IMR-90 (cell line): ENCODE results near the gene DIABLO. TPM values are rescaled to one million over a fixed set of nuclear protein-coding genes. Genes with fewer than 3 reads are reported as not detected.

Source experiments
- ATAC-seq: fragments of 200-7000 bp; cut with Tn5 transposase; 2 replicates; pipeline ENCODE4 v1.9.1; 2020; ENCODE audit warnings: low read depth, mild to moderate bottlenecking, moderate library complexity
- BruUV-seq: library from RNA; stranded (reverse); fragments of 400-500 nt; replicated peaks from 2 replicates; lab custom pipeline; 2021; lab: Mats Ljungman, UMichigan
- CTCF ChIA-PET: fragments of 300-600 bp; formaldehyde crosslinking; extraction: SDS; loops from one replicate; lab custom pipeline; 2021; ENCODE audit warnings: antibody characterized with exemption; lab: Yijun Ruan, JAX
- POLR2A ChIA-PET: fragments of 300-600 bp; sonication (Branson Sonifier 250); formaldehyde crosslinking; loops from one replicate; lab custom pipeline; 2022; ENCODE audit warnings: antibody characterized with exemption; ENCODE audit not compliant: unreplicated experiment; lab: Charles Lee
- DNase-seq: peaks from one replicate; pipeline ENCODE4 v3.0.0; 2013
- H2AFZ ChIP-seq: replicated peaks from 2 replicates; pipeline ENCODE3; 2013; ENCODE audit warnings: low read length, mild to moderate bottlenecking; ENCODE audit not compliant: poor library complexity
- H2AK5ac ChIP-seq: 2 replicates; pipeline ENCODE4 v1.6.1; 2013; ENCODE audit warnings: low read depth, low read length, inconsistent platforms
- H2AK9ac ChIP-seq: replicated peaks from 2 replicates; pipeline ENCODE3; 2013; ENCODE audit warnings: mild to moderate bottlenecking, low read depth, low read length, moderate library complexity; ENCODE audit not compliant: poor library complexity
- H2BK120ac ChIP-seq: 2 replicates; pipeline ENCODE4 v1.6.1; 2013; ENCODE audit warnings: low read depth, low read length, inconsistent platforms
- H2BK15ac ChIP-seq: 3 replicates; pipeline ENCODE4 v1.6.1; 2013; ENCODE audit warnings: low read depth, low read length, inconsistent platforms
- H2BK20ac ChIP-seq: 2 replicates; pipeline ENCODE4 v1.6.1; 2013; ENCODE audit warnings: low read depth, mild to moderate bottlenecking, inconsistent platforms, low read length, moderate library complexity
- H2BK5ac ChIP-seq: 2 replicates; pipeline ENCODE4 v1.6.1; 2013; ENCODE audit warnings: mild to moderate bottlenecking, low read depth, low read length, inconsistent platforms; ENCODE audit not compliant: poor library complexity, severe bottlenecking
- H3K14ac ChIP-seq: replicated peaks from 2 replicates; pipeline ENCODE4 v1.6.1; 2013; ENCODE audit warnings: low read depth, low read length, inconsistent platforms
- H3K18ac ChIP-seq: 2 replicates; pipeline ENCODE4 v1.6.1; 2013; ENCODE audit warnings: low read depth, low read length, control low read depth
- H3K23ac ChIP-seq: 2 replicates; pipeline ENCODE4 v1.6.1; 2013; ENCODE audit warnings: low read depth, low read length, inconsistent platforms
- H3K27ac ChIP-seq: 2 replicates; pipeline ENCODE4 v1.5.1; 2013; ENCODE audit warnings: mild to moderate bottlenecking, control low read depth, low read length; ENCODE audit not compliant: insufficient read depth
- H3K27me3 ChIP-seq: 2 replicates; pipeline ENCODE4 v1.6.1; 2013; ENCODE audit warnings: low read length; ENCODE audit not compliant: control insufficient read depth, insufficient read depth
- H3K36me3 ChIP-seq: 2 replicates; pipeline ENCODE4 v1.6.1; 2013; ENCODE audit warnings: low read length, mixed read lengths; ENCODE audit not compliant: control insufficient read depth, insufficient read depth
- H3K4ac ChIP-seq: 2 replicates; pipeline ENCODE4 v1.6.1; 2013; ENCODE audit warnings: low read depth, low read length, inconsistent platforms
- H3K4me1 ChIP-seq: 2 replicates; pipeline ENCODE4 v1.6.1; 2013; ENCODE audit warnings: low read length, mixed read lengths; ENCODE audit not compliant: control insufficient read depth, insufficient read depth
- H3K4me2 ChIP-seq: 2 replicates; pipeline ENCODE4 v1.6.1; 2013; ENCODE audit warnings: low read depth, mild to moderate bottlenecking, control low read depth, low read length, moderate library complexity
- H3K4me3 ChIP-seq: 2 replicates; pipeline ENCODE4 v1.5.1; 2013; ENCODE audit warnings: low read depth, mild to moderate bottlenecking, control low read depth, low read length, moderate library complexity; ENCODE audit not compliant: insufficient read depth
- H3K56ac ChIP-seq: 2 replicates; pipeline ENCODE4 v1.6.1; 2013; ENCODE audit warnings: low read length, inconsistent platforms; ENCODE audit not compliant: insufficient read depth; ENCODE audit errors: extremely low read depth
- H3K79me1 ChIP-seq, 2 experiments: 2 replicates each; pipeline ENCODE4 v1.6.1; 2013; ENCODE audit warnings: low read length in 2 of 2, inconsistent platforms in 1 of 2, low read depth in 1 of 2
- H3K9ac ChIP-seq: 2 replicates; pipeline ENCODE4 v1.6.1; 2013; ENCODE audit warnings: low read depth, low read length, control low read depth
- H3K9me1 ChIP-seq: 2 replicates; pipeline ENCODE4 v1.6.1; 2013; ENCODE audit warnings: low read length, inconsistent platforms; ENCODE audit not compliant: insufficient read depth
- H3K9me3 ChIP-seq: 2 replicates; pipeline ENCODE4 v1.6.1; 2013; ENCODE audit warnings: low read length; ENCODE audit not compliant: control insufficient read depth, insufficient read depth
- H4K20me1 ChIP-seq: 2 replicates; pipeline ENCODE4 v1.6.1; 2013; ENCODE audit warnings: low read length, inconsistent platforms; ENCODE audit not compliant: insufficient read depth
- H4K5ac ChIP-seq: 2 replicates; pipeline ENCODE4 v1.6.1; 2013; ENCODE audit warnings: mild to moderate bottlenecking, low read depth, low read length, control low read depth
- H4K8ac ChIP-seq, 2 experiments: 2 replicates each; pipeline ENCODE4 v1.6.1; 2013; ENCODE audit warnings: low read depth in 2 of 2, low read length in 2 of 2, control low read depth in 1 of 2, inconsistent platforms in 1 of 2
- H4K91ac ChIP-seq: 2 replicates; pipeline ENCODE4 v1.6.1; 2013; ENCODE audit warnings: low read depth, low read length, inconsistent platforms; ENCODE audit not compliant: insufficient read depth
- CEBPB ChIP-seq: IDR thresholded peaks from 2 replicates; pipeline ENCODE4 v1.6.1; 2012; ENCODE audit warnings: low read depth, low read length, improper control_type of control experiment
- CHD1 ChIP-seq: IDR thresholded peaks from 2 replicates; pipeline ENCODE4 v1.6.1; 2012; ENCODE audit warnings: low read depth, low read length, improper control_type of control experiment
- CTCF ChIP-seq: conservative IDR thresholded peaks from 2 replicates; pipeline ENCODE4 v1.5.1; 2012; ENCODE audit warnings: mild to moderate bottlenecking, low read depth, low read length, improper control_type of control experiment
- ELK1 ChIP-seq: fragments of 150-350 bp; IDR thresholded peaks from 2 replicates; pipeline ENCODE4 v1.6.1; 2016; ENCODE audit warnings: low read depth, mild to moderate bottlenecking, low read length, moderate library complexity, borderline replicate concordance
- FOS ChIP-seq: fragments of 150-350 bp; IDR thresholded peaks from 2 replicates; pipeline ENCODE4 v1.6.1; 2016; ENCODE audit warnings: low read depth, low read length
- MAFK ChIP-seq: IDR thresholded peaks from 2 replicates; pipeline ENCODE4 v1.6.1; 2012; ENCODE audit warnings: low read depth, low read length, improper control_type of control experiment
- MAZ ChIP-seq: IDR thresholded peaks from 2 replicates; pipeline ENCODE4 v1.6.1; 2012; ENCODE audit warnings: low read depth, mild to moderate bottlenecking, low read length, improper control_type of control experiment, moderate library complexity, borderline replicate concordance
- MXI1 ChIP-seq: IDR thresholded peaks from 2 replicates; pipeline ENCODE4 v1.6.1; 2012; ENCODE audit warnings: low read depth, mild to moderate bottlenecking, low read length, moderate library complexity, borderline replicate concordance
- NFE2L2 ChIP-seq: fragments of 150-350 bp; IDR thresholded peaks from 2 replicates; pipeline ENCODE4 v1.6.1; 2016; ENCODE audit warnings: low read depth, mild to moderate bottlenecking, low read length
- SMC3 ChIP-seq: fragments of 150-350 bp; IDR thresholded peaks from 2 replicates; pipeline ENCODE4 v1.6.1; 2016; ENCODE audit warnings: low read depth, mild to moderate bottlenecking, antibody characterized with exemption, low read length, moderate library complexity
- WGBS, 2 experiments: methylation state at CpG; one replicate each; pipeline versions ENCODE4 v1.1.5 to v1.1.7; 2013; ENCODE audit warnings: missing lambda C conversion rate in 2 of 2; ENCODE audit not compliant: insufficient read length in 1 of 2; ENCODE audit errors: extremely low coverage in 2 of 2; 5-methylcytosine and 5-hydroxymethylcytosine counted together
- dilution Hi-C: fragments of 300-500 bp; cut with HindIII; formaldehyde crosslinking; loops from one replicate; pipeline ENCODE4 v1.14.3; 2018; ENCODE audit warnings: low sequenced_read_pairs; ENCODE audit not compliant: unreplicated experiment
- in situ Hi-C: fragments of 300-500 bp; cut with MboI; formaldehyde crosslinking; loops from 3 replicates; pipeline ENCODE4 v1.14.3; 2019; ENCODE audit warnings: low sequenced_read_pairs, inconsistent platforms, mixed read lengths
- intact Hi-C: fragments of 100-400 bp; cut with micrococcal nuclease; formaldehyde crosslinking; loops from 2 replicates; pipeline ENCODE4 v1.10.0; 2022
- polyA plus RNA-seq, 3 experiments: library from polyadenylated mRNA; depleted of rRNA; stranded (reverse); fragments of >200 nt; gene quantifications; 2 replicates each; pipeline ENCODE4 v1.2.3, GENCODE V29; 2012; ENCODE audit warnings: low replicate concordance in 1 of 3
- total RNA-seq: library from RNA; depleted of rRNA; stranded (reverse); fragments of >200 nt; gene quantifications from 2 replicates; pipeline ENCODE4 v1.2.3, GENCODE V29; 2012

The DIABLO gene
- total and polyA plus RNA-seq, 2 of the 4 experiments (the other 2 are of a cell fraction): 69.7 to 102 TPM

GRCh38 chr12:122216445-122216844 is 9.4 kb downstream of the DIABLO start:
- peaks cover 21 to 29% of the 10 kb centered on the region in 2 experiments for H3K79me1 ChIP-seq
- H2AFZ ChIP-seq: no peak overlapping the region
- no peak overlapping the region for H3K14ac ChIP-seq
- no peak overlapping the region for H2AK5ac ChIP-seq
- TF ChIP-seq ELK1: no peak
- TF ChIP-seq SMC3: no peak
- TF ChIP-seq FOS: no peak
- TF ChIP-seq MAZ: no peak
- TF ChIP-seq MXI1: no peak
- no peak for TF ChIP-seq NFE2L2
- TF ChIP-seq CEBPB: no peak
- no peak for TF ChIP-seq MAFK
- no peak for TF ChIP-seq CHD1
- no peak for TF ChIP-seq CTCF
- dilution Hi-C loops: no loop called here
- H3K9me3 ChIP-seq: no peaks in the 10 kb centered on the region
- H2AK9ac ChIP-seq: no peak overlapping the region
- H4K8ac ChIP-seq: no peak overlapping the region
- H4K20me1 ChIP-seq: peaks cover 4% of the 10 kb centered on the region; the same call in 1 of the 2 replicates
- no TSS peak for BruUV-seq
- no peak overlapping the region for H3K18ac ChIP-seq
- H3K4ac ChIP-seq: no peak overlapping the region
- no peak overlapping the region for H3K27ac ChIP-seq
- ChIA-PET POLR2A (no interaction called here), CTCF (interaction anchor here (1.0 to 1.7 kb wide), 3 partner anchors 8 to 328 kb away, joined by 3 to 5 read pairs (median 4); partner anchors contain the start of gene PSMD9)
- no CpG with 5 or more reads among the region's 1 CpG for WGBS, 2 experiments
- in situ Hi-C loops: no loop called here
- no peak overlapping the region for H3K9ac ChIP-seq
- 0 out of 2 replicates have a peak, but pooled peaks cover 2% of the 10 kb centered on the region for H3K9me1 ChIP-seq
- H2BK120ac ChIP-seq: no peak overlapping the region
- intact Hi-C loops: no loop called here
- H4K5ac ChIP-seq: no peak overlapping the region
- no peak overlapping the region for H3K4me2 ChIP-seq
- H3K4me3 ChIP-seq: no peak overlapping the region
- H3K56ac ChIP-seq: no peak overlapping the region
- ATAC-seq: no peak
- DNase-seq: no peak
- no peak overlapping the region for H2BK5ac ChIP-seq
- no peaks in the 10 kb centered on the region for H3K27me3 ChIP-seq
- peaks cover 44% of the 10 kb centered on the region for H3K36me3 ChIP-seq
- H3K4me1 ChIP-seq: no peaks in the 10 kb centered on the region
- H3K23ac ChIP-seq: no peak overlapping the region
- H4K91ac ChIP-seq: no peak overlapping the region
- H2BK20ac ChIP-seq: no peak overlapping the region
- H2BK15ac ChIP-seq: no peak overlapping the region
